OCI-LY1 (cell line): ENCODE data around the gene PPARD.

Experiments used
- H2AFZ ChIP-seq: fragments of 200-600 bp; sonication (generic), shearing (Covaris generic); 2 replicates; pipeline ENCODE4 v1.6.0; 2014; ENCODE audit warnings: antibody characterized with exemption, mild to moderate bottlenecking, low read length
- H3F3A ChIP-seq: fragments of 200-600 bp; sonication (generic), shearing (Covaris generic); 2 replicates; pipeline ENCODE4 v1.6.0; 2014; ENCODE audit warnings: mild to moderate bottlenecking, antibody characterized with exemption, low read length, moderate library complexity; ENCODE audit not compliant: insufficient read depth
- H3K27ac ChIP-seq: fragments of 200-600 bp; sonication (generic); 2 replicates; pipeline ENCODE4 v1.5.1; 2014; ENCODE audit warnings: low read length, mixed run types, mild to moderate bottlenecking, low read depth; ENCODE audit not compliant: poor library complexity, severe bottlenecking
- H3K27me3 ChIP-seq: fragments of 200-600 bp; sonication (generic); 2 replicates; pipeline ENCODE4 v1.6.0; 2014; ENCODE audit warnings: antibody characterized with exemption, mild to moderate bottlenecking, low read length, moderate library complexity; ENCODE audit not compliant: insufficient read depth
- H3K36me3 ChIP-seq: fragments of 200-600 bp; sonication (generic); 2 replicates; pipeline ENCODE4 v1.6.1; 2014; ENCODE audit warnings: mild to moderate bottlenecking, antibody characterized with exemption, low read length, moderate library complexity, mixed read lengths; ENCODE audit not compliant: insufficient read depth
- H3K4me1 ChIP-seq: fragments of 200-600 bp; sonication (generic); 2 replicates; pipeline ENCODE4 v1.5.1; 2014; ENCODE audit warnings: mild to moderate bottlenecking, low read length, moderate library complexity; ENCODE audit not compliant: insufficient read depth, severe bottlenecking
- H3K4me2 ChIP-seq: fragments of 200-600 bp; sonication (generic), shearing (Covaris generic); 2 replicates; pipeline ENCODE4 v1.6.1; 2014; ENCODE audit warnings: low read length
- H3K4me3 ChIP-seq: fragments of 200-600 bp; sonication (generic); 2 replicates; pipeline ENCODE4 v1.5.1; 2014; ENCODE audit warnings: low read length, low read depth, mild to moderate bottlenecking, mixed read lengths; ENCODE audit not compliant: poor library complexity, severe bottlenecking
- H3K79me2 ChIP-seq: fragments of 200-600 bp; shearing (Covaris generic); 2 replicates; pipeline ENCODE4 v1.6.1; 2016; ENCODE audit warnings: mixed run types, low read length, mixed read lengths; ENCODE audit not compliant: insufficient read depth
- H3K9ac ChIP-seq: fragments of 200-600 bp; sonication (generic), shearing (Covaris generic); 2 replicates; pipeline ENCODE4 v1.6.1; 2014; ENCODE audit warnings: mild to moderate bottlenecking, low read length, mixed read lengths
- H3K9me2 ChIP-seq: fragments of 200-600 bp; sonication (generic), shearing (Covaris generic); 2 replicates; pipeline ENCODE4 v1.6.1; 2014; ENCODE audit warnings: low read depth, mild to moderate bottlenecking, low read length, mixed read lengths
- H3K9me3 ChIP-seq: fragments of 200-600 bp; shearing (Covaris generic); 2 replicates; pipeline ENCODE4 v1.6.1; 2014; ENCODE audit warnings: low read length, mixed read lengths
- H4K20me1 ChIP-seq: fragments of 200-600 bp; sonication (generic), shearing (Covaris generic); 2 replicates; pipeline ENCODE4 v1.6.0; 2016; ENCODE audit warnings: mild to moderate bottlenecking, low read length; ENCODE audit not compliant: insufficient read depth
- EZH2 ChIP-seq: fragments of 200-600 bp; sonication (generic), shearing (Covaris generic); IDR thresholded peaks from 2 replicates; pipeline ENCODE4 v1.8.0; 2017; ENCODE audit warnings: borderline replicate concordance, mixed run types, mild to moderate bottlenecking, antibody characterized with exemption, low read length, moderate library complexity, mixed read lengths
- TF ChIP-seq, protein P1 (sequence below): fragments of 200-600 bp; sonication (generic), shearing (Covaris generic); IDR thresholded peaks from 2 replicates; pipeline ENCODE4 v1.5.1; 2017; ENCODE audit warnings: mild to moderate bottlenecking, antibody characterized with exemption, low read length, moderate library complexity, mixed read lengths

PPARD gene

DNA sequence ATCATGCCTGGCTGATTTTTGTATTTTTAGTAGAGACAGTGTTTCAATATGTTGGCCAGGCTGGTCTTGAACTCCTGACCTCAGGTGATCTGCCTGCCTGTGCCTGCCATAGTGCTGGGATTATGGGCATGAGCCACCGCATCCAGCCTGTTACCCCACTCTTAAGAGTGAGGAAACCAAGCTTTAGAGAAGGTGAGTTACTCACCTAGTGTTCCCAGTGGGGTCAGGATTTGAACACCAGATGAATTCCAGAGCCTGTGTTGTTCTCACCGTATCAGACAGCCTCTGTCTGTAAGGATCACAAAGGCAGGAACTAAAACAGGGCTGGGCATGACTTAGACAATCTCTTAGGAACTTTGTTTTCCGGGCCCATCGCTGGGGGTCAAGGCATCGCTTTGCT is 100.3 kb downstream of the PPARD start:
- no peaks in the 10 kb centered on the region for H3F3A ChIP-seq
- H4K20me1 ChIP-seq: no peaks in the 10 kb centered on the region
- no peak for TF ChIP-seq EZH2
- no peak overlapping the region for H2AFZ ChIP-seq
- no peak overlapping the region for H3K4me2 ChIP-seq
- H3K9ac ChIP-seq: no peak overlapping the region
- H3K9me3 ChIP-seq: no peaks in the 10 kb centered on the region
- H3K4me3 ChIP-seq: no peak overlapping the region
- H3K27me3 ChIP-seq: no peaks in the 10 kb centered on the region
- H3K27ac ChIP-seq: no peak overlapping the region
- H3K4me1 ChIP-seq: no peaks in the 10 kb centered on the region
- no peaks in the 10 kb centered on the region for H3K9me2 ChIP-seq
- H3K36me3 ChIP-seq: no peaks in the 10 kb centered on the region
- no peaks in the 10 kb centered on the region for H3K79me2 ChIP-seq

DNA sequence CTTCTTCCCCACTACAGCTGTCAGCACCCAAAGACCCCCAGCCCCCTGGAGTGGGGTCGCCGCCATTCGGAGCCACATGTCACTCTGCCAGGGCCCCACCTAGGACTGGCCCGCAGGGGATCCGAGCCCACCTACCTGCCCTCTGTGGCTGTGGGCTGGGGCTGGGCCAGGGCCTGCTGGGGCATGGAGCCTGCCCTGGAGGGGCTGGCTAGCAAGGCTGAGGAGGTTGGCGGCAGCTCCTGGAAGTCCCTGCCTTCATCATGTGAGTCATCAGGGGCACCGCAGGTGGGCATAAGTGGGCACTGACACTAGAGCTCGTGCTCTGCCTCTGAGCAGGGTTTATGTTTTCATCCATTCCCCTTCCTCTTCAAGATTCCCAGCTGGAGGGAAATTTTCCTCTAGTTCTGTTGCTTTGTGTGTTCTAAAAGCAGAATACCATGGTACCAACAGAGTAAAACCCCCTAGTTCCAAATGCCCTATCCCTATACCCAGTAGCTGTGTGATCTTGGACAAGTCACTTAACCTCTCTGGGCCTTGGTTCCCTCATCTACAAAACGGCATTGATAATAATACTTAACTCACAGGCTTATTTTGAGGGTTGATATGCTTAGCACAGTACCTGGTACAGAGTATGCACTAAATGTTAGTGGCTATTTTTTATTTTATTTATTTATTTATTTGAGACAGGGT is 101.1 kb downstream of the PPARD start:
- Histone ChIP-seq H3K27me3 (no peaks in the 10 kb centered on the region), H3F3A (no peaks in the 10 kb centered on the region), H3K4me2 (no peak overlapping the region), H3K4me3 (no peak overlapping the region), H3K9ac (no peak overlapping the region), H3K9me2 (no peaks in the 10 kb centered on the region), H3K27ac (no peak overlapping the region), H3K4me1 (no peaks in the 10 kb centered on the region), H2AFZ (no peak overlapping the region), H3K9me3 (no peaks in the 10 kb centered on the region), H3K36me3 (no peaks in the 10 kb centered on the region), H3K79me2 (no peaks in the 10 kb centered on the region), H4K20me1 (no peaks in the 10 kb centered on the region)
- no peak for TF ChIP-seq EZH2
- TF ChIP-seq, protein P1, sequence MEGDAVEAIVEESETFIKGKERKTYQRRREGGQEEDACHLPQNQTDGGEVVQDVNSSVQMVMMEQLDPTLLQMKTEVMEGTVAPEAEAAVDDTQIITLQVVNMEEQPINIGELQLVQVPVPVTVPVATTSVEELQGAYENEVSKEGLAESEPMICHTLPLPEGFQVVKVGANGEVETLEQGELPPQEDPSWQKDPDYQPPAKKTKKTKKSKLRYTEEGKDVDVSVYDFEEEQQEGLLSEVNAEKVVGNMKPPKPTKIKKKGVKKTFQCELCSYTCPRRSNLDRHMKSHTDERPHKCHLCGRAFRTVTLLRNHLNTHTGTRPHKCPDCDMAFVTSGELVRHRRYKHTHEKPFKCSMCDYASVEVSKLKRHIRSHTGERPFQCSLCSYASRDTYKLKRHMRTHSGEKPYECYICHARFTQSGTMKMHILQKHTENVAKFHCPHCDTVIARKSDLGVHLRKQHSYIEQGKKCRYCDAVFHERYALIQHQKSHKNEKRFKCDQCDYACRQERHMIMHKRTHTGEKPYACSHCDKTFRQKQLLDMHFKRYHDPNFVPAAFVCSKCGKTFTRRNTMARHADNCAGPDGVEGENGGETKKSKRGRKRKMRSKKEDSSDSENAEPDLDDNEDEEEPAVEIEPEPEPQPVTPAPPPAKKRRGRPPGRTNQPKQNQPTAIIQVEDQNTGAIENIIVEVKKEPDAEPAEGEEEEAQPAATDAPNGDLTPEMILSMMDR: no peak

DNA sequence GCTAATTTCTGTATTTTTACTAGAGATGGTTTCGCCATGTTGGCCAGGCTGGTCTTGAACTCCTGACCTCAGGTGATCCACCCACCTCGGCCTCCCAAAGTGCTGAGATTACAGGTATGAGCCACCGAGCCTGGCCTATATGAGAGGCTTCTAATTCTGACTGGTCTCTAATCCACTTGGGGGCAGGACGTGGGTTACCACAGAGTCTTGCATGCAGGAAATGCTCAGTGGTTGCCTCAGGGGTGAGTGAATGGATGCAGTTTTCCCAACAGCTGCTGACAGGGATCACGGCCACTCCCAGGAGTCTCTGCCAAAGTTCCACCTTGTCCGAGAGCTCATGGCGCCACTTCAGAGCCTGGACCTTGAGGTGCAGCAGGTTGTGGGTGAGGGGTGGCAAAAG is 103.3 kb downstream of the PPARD start:
- H3K27ac ChIP-seq: no peak overlapping the region
- H3F3A ChIP-seq: no peaks in the 10 kb centered on the region
- no peaks in the 10 kb centered on the region for H3K9me2 ChIP-seq
- H2AFZ ChIP-seq: no peak overlapping the region
- H3K4me3 ChIP-seq: no peak overlapping the region
- TF ChIP-seq, protein P1: no peak
- no peak for TF ChIP-seq EZH2
- no peaks in the 10 kb centered on the region for H3K4me1 ChIP-seq
- no peaks in the 10 kb centered on the region for H3K9me3 ChIP-seq
- no peaks in the 10 kb centered on the region for H3K79me2 ChIP-seq
- no peak overlapping the region for H3K9ac ChIP-seq
- H3K36me3 ChIP-seq: no peaks in the 10 kb centered on the region
- H3K27me3 ChIP-seq: no peaks in the 10 kb centered on the region
- no peak overlapping the region for H3K4me2 ChIP-seq
- H4K20me1 ChIP-seq: no peaks in the 10 kb centered on the region

DNA sequence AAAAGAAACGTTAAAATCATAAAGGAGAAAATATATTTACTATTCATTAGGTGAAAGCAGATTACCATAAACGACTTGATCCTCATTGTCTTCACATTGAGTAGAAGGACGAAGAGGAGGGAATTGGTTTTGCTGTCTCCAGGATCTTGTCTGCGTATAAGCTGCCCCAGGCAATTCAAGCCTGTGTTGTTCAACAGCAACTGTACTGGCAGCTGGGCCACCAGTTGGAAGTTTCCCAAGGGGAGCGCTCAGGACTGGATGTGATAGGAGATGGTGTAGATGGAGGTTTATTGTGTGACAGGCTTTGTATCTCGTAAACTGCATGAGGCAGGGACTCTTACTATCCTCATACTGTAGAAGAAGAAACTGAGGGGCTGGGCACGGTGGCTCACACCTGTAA is 105.8 kb downstream of the PPARD start:
- Histone ChIP-seq H4K20me1 (no peaks in the 10 kb centered on the region), H3K9me3 (no peaks in the 10 kb centered on the region), H3K27me3 (no peaks in the 10 kb centered on the region; the same call in 1 of the 2 replicates), H3K4me3 (no peak overlapping the region), H3K27ac (no peak overlapping the region), H3K4me2 (no peak overlapping the region), H3K9ac (no peak overlapping the region), H3F3A (no peaks in the 10 kb centered on the region), H3K9me2 (no peaks in the 10 kb centered on the region), H3K79me2 (no peaks in the 10 kb centered on the region), H2AFZ (no peak overlapping the region), H3K4me1 (peaks cover 14% of the 10 kb centered on the region), H3K36me3 (no peaks in the 10 kb centered on the region)
- TF ChIP-seq EZH2: no peak
- TF ChIP-seq, protein P1: no peak
